Measurements from ENCODE around the gene NFATC2. TPM values are rescaled to one million over a fixed set of nuclear protein-coding genes. Genes with fewer than 3 reads are reported as not detected.

Gene NFATC2
- total and polyA plus RNA-seq, 2 of the 4 experiments (the other 2 are of a cell fraction), result 0.18 to 0.38 TPM

DNA sequence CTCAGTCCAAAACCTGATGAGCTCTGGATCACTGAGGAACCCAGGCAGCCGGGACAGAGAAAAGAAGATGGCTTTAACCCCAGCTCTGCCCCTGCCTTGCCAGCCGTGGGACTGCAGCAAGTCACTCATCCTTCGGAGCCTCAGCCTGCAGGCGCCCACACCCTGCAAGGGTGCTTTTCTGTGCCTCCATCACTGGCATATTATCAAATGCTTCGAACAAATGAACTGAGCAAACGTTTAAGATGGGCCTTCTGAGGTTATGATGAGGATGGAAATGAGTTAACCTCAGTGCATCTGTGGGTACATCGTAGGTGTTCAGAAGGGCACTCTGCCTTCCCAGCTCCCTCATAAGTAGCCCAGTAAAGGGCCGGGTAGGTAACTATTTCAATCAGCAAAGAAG, 79.0 kb downstream of the NFATC2 start:
- no peak for TF ChIP-seq CHD1 (IDR thresholded peaks at IDR 0.05; ENCODE audit: low read depth, low read length)
- no peak overlapping the region for H3K27ac ChIP-seq (ENCODE audit: insufficient read depth, low read length)
- H4K5ac ChIP-seq (ENCODE audit: low read depth, low read length), result no peak overlapping the region
- no TSS peak for BruUV-seq (replicated peaks)
- H3K9me3 ChIP-seq (ENCODE audit: control insufficient read depth, insufficient read depth, low read length), result no peaks in the 10 kb centered on the region
- no peak overlapping the region for H3K4me2 ChIP-seq (ENCODE audit: low read depth, low read length)
- ChIA-PET POLR2A (ENCODE audit: unreplicated experiment) (no interaction called here), CTCF (interaction anchor here (1.3 kb wide), 1 partner anchor 19 kb away, joined by 3 read pairs; no protein-coding TSS in a partner anchor)
- no peak overlapping the region for H2AFZ ChIP-seq (replicated peaks; ENCODE audit: low read length, poor library complexity)
- H3K4me1 ChIP-seq (ENCODE audit: control insufficient read depth, insufficient read depth, low read length), result peaks cover 9% of the 10 kb centered on the region
- H2BK5ac ChIP-seq (ENCODE audit: low read depth, low read length, poor library complexity, severe bottlenecking), result no peak overlapping the region
- H2AK5ac ChIP-seq (ENCODE audit: low read depth, low read length), result no peak overlapping the region; the same call in 1 of the 2 replicates
- H3K27me3 ChIP-seq (ENCODE audit: control insufficient read depth, insufficient read depth, low read length), result no peaks in the 10 kb centered on the region
- DNase-seq, result no peak
- no peaks in the 10 kb centered on the region for H4K20me1 ChIP-seq (ENCODE audit: insufficient read depth, low read length)
- H3K4me3 ChIP-seq (ENCODE audit: insufficient read depth, low read depth, low read length), result no peak overlapping the region
- peak overlapping the region; percentile 6; the same call in 1 of the 3 replicates for H2BK15ac ChIP-seq (ENCODE audit: low read depth, low read length)
- H3K4ac ChIP-seq (ENCODE audit: low read depth, low read length), result 0 out of 2 replicates have a peak overlapping the region, but pooled peaks have one; percentile 33
- H3K14ac ChIP-seq (replicated peaks; ENCODE audit: low read depth, low read length), result 0 out of 2 replicates have a peak overlapping the region, but pooled peaks have one; percentile 70
- no peaks in the 10 kb centered on the region for H3K9me1 ChIP-seq (ENCODE audit: insufficient read depth, low read length)
- H3K18ac ChIP-seq (ENCODE audit: low read depth, low read length), result no peak overlapping the region
- H4K8ac ChIP-seq (ENCODE audit: low read depth in 2 of 2, low read length in 2 of 2), result no peak overlapping the region; a peak in 1 of 4 replicates
- in situ Hi-C loops (cut with MboI; ENCODE audit: low sequenced_read_pairs) (no loop called here), intact Hi-C loops (cut with micrococcal nuclease) (loop anchor here (1.0 kb wide), 1 partner anchor 66 kb away; no protein-coding TSS in a partner anchor), dilution Hi-C loops (cut with HindIII; ENCODE audit: low sequenced_read_pairs, unreplicated experiment) (no loop called here)
- no peak for ATAC-seq (ENCODE audit: low read depth)
- H4K91ac ChIP-seq (ENCODE audit: insufficient read depth, low read depth, low read length), result peak overlapping the region; percentile 25; the same call in 1 of the 2 replicates
- H3K79me1 ChIP-seq (ENCODE audit: low read depth in 1 of 2, low read length in 2 of 2), result no peaks in the 10 kb centered on the region
- H3K36me3 ChIP-seq (ENCODE audit: control insufficient read depth, insufficient read depth, low read length), result no peaks in the 10 kb centered on the region
- no peak overlapping the region for H2AK9ac ChIP-seq (replicated peaks; ENCODE audit: low read depth, low read length, poor library complexity)
- no peak overlapping the region for H3K9ac ChIP-seq (ENCODE audit: low read depth, low read length)
- H2BK20ac ChIP-seq (ENCODE audit: low read depth, low read length), result peak overlapping the region; percentile 45
- H2BK120ac ChIP-seq (ENCODE audit: low read depth, low read length), result peak overlapping the region; percentile 7
- WGBS, 2 experiments (ENCODE audit: extremely low coverage in 2 of 2, insufficient read length in 1 of 2), result no CpG with 5 or more reads among the region's 8 CpGs
- H3K23ac ChIP-seq (ENCODE audit: low read depth, low read length), result no peak overlapping the region
- no peak overlapping the region for H3K56ac ChIP-seq (ENCODE audit: extremely low read depth, insufficient read depth, low read length)

Measured in IMR-90 (cell line).